GM19455 (cell line): ENCODE measurements around the gene ACOT8.
"Not testable (repeated sequence)": the region's sequence is repeated elsewhere in the genome, so short reads cannot be mapped to it uniquely, and the experiment has no call there.

ENCODE experiments used
- ATAC-seq: cut with Tn5 transposase; IDR thresholded peaks from one replicate; pipeline ENCODE4 v1.9.1; 2021; ENCODE audit not compliant: unreplicated experiment

The ACOT8 gene

GRCh38 chr20:45857114-45857881 is at the start of gene ACOT8, which contains the start of gene ZSWIM3:
Gene ACOT8, minus strand, starts transcription at chr20:45857392. Its CDS starts 77 bp downstream, at chr20:45857315.
Gene ZSWIM3, plus strand, starts transcription at chr20:45857614. Its CDS starts 212 bp downstream, at chr20:45857826.
- ATAC-seq: peak; percentile 95

- ATAC-seq: no peak
Observed at GRCh38 chr20:45905505-45906079, 48.4 kb upstream of the ACOT8 start.

DNA sequence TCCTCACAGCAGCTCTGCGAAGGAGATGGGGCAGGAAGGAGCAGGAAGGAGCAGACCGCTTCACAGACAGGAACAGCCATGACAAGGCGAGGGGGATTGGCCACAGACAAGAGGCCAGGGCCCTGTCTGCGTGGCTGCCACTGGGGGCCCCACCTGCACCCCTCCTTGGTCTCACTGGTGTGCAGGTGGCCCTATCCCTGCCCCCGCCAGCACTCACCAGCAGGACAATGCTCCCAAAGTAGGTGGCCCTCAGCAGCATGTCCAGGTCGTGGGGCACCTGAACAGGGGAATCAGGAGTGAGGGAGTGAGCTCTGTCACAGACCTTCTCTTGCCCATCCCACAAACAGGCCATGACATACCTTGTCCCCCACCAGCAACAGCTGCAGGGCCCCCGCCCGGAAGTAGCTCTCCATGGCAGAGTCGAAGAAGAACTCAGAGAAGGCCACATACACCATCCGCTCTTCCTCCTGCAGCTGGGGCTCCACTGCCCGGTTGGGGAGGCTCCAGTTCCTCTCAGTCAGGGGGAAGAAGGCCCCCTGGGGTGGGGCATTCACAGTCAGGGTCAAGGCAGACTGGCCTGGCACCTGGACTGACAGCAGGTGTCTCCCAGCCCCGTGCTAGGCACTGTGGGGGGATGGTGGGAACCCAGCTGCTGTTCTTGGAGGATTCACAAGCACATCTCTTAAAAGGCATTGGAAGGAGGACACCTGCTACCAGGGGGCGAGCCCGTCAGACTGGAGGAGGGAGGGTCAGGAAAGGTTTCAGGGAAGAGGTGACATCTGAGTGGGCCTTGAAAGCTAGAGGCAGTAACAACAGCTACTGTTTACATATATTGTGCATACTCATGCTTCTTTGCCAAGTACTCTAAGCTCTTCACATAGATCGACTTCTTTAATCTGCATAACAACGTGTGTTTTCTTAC is 47.7 kb upstream of the ACOT8 start:
- no peak for ATAC-seq

- no peak for ATAC-seq
Observed at GRCh38 chr20:45902199-45902701, 45.1 kb upstream of the ACOT8 start.

- ATAC-seq: not testable (repeated sequence)
Observed at GRCh38 chr20:45901332-45901731, 44.1 kb upstream of the ACOT8 start.

DNA sequence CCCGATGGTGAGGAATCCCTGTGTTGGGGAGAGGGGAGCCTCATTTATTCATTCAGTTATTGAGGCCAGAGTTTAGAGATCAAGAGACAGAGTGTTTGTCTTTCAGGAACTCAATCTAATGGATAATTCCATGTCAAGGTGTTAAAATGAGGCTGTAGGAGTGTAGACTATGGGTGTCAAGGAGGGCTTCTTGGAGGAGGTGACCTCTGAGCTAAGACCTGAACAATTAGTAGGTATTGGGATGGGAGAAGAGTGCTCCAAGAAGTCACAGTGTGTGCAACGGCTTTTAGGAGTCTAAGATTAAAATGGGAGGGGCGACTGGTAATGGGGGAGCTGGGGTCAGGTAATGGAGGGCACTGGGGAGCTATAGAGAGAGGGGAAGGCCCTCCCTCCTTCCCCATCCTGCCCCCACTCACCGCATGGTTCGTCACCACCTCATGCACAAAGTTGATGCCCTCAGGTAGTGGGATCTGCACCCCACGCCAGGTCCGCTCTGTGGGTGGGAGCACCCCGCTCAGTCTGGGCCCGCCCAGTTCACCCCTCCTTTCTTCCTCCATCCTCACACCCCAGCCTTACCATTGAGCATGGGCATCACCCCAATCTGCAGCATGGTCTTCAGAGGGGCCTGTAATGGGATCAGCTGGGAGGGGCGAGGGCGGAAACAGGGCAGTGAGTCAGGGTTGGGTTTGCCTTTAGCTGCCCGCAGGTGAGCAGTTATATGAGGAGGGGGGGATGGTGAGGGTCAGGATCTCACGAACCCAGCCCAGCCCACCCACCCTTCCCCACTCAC is 42.0 kb upstream of the ACOT8 start:
- no peak for ATAC-seq

GRCh38 chr20:45898285-45898684 is 41.1 kb upstream of the ACOT8 start:
- ATAC-seq: no peak

DNA sequence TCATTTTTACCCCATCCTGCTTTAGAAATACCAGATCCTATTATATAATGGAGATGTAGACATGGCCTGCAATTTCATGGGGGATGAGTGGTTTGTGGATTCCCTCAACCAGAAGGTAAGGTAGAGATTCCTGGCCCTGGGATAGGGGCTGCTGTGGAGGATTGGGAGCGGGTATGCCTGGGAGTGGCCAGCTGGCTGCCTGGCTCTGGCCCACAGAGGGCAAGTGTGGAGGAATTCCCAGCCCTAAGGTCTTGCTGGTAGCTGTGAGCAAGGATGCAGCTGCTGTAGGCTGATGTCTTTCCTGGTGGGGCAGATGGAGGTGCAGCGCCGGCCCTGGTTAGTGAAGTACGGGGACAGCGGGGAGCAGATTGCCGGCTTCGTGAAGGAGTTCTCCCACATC is 40.5 kb upstream of the ACOT8 start:
- ATAC-seq: no peak

DNA sequence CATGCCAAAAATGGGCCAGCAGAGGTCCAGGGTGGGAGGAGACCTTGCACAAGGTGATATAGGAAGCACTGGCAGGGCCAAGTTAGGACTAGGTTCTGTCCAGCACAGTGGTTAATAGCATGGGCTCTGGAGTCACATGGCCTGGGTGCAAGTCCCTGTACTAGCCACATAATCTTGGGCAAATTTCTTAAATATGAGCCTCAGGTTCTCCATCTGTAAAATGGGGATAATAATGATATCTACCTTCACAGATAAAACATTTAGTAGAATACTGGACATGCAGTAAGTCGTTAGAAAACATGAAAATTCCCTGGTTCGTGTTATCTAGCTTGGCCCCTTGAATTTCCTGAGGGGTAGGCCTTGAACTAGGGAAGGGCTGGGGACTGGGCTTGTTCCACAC is 40.1 kb upstream of the ACOT8 start:
- ATAC-seq: no peak

DNA sequence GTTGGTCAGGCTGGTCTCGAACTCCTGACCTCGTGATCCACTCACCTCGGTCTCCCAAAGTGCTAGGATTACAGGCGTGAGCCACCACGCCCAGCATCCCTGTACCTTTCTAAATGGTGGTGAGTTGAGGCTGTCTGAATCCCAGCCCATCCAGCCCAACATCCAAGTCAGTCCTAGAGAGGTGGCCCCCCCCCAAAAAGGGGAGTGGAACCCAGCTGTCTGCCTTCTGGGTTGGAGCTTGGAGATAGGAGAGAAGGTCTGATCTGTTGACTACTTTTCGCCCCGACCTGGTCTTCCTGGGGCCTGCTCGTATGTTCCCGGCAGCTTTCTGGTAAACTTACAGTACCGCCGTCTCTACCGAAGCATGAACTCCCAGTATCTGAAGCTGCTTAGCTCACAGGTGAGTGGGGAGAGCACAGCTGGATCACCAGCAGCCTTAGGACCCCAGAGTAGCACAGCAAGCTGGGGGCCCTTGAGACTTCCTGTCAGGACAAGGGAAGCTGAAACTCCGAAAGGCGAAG is 39.5 kb upstream of the ACOT8 start:
- ATAC-seq: no peak

- ATAC-seq: no peak
Observed at GRCh38 chr20:45894797-45895196, 37.6 kb upstream of the ACOT8 start.

DNA sequence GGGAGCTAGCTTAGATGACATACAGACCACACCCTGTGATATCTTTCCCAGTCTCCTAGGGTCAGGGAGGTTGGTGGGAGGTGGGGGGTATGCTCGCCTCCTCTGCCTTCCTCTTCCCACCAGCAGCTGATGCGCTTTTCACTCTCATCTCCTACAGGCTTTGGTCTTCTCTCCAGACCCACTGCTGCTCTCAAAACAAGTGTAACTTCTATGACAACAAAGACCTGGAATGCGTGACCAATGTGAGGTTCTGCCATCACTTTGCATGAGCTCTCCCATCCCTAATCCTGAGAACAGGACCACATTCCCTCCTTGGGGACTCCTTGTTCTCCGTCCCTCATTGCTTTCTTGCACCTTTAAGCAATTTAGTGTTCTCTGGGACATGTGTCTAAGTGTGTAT is 36.6 kb upstream of the ACOT8 start:
- ATAC-seq: no peak

- ATAC-seq: no peak
Observed at GRCh38 chr20:45892828-45893500, 35.8 kb upstream of the ACOT8 start.

- no peak for ATAC-seq
Observed at GRCh38 chr20:45892049-45892825, 35.0 kb upstream of the ACOT8 start.

DNA sequence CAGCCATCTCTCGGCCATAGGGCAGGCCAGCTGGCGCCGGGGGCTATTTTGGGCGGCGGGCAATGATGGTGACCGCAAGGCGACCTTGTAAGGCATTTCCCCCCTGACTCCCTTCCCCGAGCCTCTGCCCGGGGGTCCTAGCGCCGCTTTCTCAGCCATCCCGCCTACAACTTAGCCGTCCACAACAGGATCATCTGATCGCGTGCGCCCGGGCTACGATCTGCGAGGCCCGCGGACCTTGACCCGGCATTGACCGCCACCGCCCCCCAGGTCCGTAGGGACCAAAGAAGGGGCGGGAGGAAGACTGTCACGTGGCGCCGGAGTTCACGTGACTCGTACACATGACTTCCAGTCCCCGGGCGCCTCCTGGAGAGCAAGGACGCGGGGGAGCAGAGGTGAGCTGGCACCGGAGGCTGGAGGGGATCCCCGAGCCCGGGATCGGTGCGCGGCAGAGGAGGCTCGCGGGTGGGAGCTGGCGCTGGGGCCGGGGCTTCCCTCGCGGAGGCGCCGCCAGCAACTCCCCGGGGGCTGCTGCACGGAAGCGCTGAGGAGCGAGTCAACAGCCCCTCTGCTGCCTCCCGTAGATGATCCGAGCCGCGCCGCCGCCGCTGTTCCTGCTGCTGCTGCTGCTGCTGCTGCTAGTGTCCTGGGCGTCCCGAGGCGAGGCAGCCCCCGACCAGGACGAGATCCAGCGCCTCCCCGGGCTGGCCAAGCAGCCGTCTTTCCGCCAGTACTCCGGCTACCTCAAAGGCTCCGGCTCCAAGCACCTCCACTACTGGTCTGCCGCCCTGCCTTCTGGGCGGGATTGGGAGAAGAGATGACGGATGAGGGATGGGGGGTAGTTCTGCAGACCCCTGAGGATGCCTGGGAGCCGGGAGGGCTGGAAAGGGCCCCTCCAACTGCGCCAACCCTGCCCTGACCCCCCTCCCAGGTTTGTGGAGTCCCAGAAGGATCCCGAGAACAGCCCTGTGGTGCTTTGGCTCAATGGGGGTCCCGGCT is 34.1 kb upstream of the ACOT8 start, which contains the start of the genes CTSA and NEURL2:
Gene CTSA (plus strand): TSS at position 351 of the 999 bp plus-strand sequence. CDS start 234 bp downstream, at position 585.
Gene NEURL2 (minus strand): TSS at position 224 of the 999 bp plus-strand sequence. CDS start 217 bp downstream, at position 7.
- ATAC-seq: peak; percentile 78

DNA sequence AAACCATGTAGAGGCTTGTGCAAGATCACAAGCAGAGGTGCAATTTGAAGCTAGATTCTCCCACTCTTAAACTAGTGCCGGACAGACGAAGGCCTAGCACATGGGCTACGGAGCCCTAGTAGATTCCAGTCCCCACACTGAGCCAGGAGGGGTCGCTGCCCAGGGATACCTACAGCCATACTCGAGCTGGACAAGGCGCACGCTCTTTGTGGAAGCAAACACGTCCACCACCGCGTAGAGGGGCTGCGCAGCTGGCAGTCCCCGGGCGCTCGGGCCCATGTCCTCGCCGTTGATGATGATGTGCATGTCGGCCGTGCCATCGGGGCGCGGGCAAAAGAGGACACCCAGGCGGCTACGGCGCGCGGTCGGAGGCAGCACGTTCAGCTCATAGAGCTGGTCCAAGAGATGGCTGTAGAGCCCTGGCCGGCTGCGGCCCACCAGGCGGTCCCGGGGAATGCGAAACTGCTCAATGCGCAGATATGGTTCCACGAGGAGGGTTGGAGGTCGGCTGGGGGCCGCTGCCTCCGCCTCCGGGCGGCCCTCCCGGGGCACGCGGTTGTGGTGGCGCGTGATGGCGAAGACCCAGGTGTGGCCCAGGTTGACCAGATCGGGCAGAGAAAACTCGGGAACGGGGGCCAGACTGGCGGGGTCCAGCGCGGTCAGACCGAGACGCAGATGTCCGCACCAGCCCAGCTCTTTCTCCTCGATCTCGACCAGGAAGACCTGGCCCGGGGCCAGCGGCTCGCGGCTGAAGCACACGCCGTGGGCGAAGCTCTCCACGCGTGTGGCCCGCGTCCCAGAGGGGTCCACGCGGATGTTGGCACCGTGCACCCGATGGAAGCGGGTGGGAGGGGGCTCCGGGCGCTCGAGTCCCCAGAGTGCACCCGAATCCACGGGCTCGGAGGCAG is 33.1 kb upstream of the ACOT8 start:
- ATAC-seq: no peak
